HEK293 (cell line): ENCODE measurements around the gene RSU1.

ENCODE experiments used
- CTCF ChIP-seq: fragments of 450-650 bp; formaldehyde crosslinking; IDR thresholded peaks from 2 replicates; pipeline ENCODE4 v1.5.1; 2016; ENCODE audit warnings: missing biosample characterization, missing genetic modification characterization
- SETDB1 ChIP-seq: IDR thresholded peaks from one replicate; pipeline ENCODE4 v1.6.1; 2017; ENCODE audit warnings: mild to moderate bottlenecking, low read length, moderate library complexity, mixed read lengths; ENCODE audit not compliant: insufficient read length
- ZBTB49 ChIP-seq: fragments of 450-650 bp; formaldehyde crosslinking; IDR thresholded peaks from 2 replicates; pipeline ENCODE4 v1.5.1; 2016; ENCODE audit warnings: missing biosample characterization, missing genetic modification characterization, low read depth
- ZFP41 ChIP-seq: fragments of 450-650 bp; formaldehyde crosslinking; IDR thresholded peaks from 2 replicates; pipeline ENCODE4 v1.5.1; 2016; ENCODE audit warnings: missing biosample characterization, missing genetic modification characterization, borderline replicate concordance
- ZNF133 ChIP-seq: fragments of 450-650 bp; formaldehyde crosslinking; IDR thresholded peaks from 2 replicates; pipeline ENCODE4 v1.5.1; 2016; ENCODE audit warnings: missing biosample characterization, missing genetic modification characterization
- ZNF558 ChIP-seq: fragments of 450-650 bp; formaldehyde crosslinking; IDR thresholded peaks from 2 replicates; pipeline ENCODE4 v1.5.1; 2016; ENCODE audit warnings: missing biosample characterization, missing genetic modification characterization
- ZNF600 ChIP-seq: fragments of 450-650 bp; formaldehyde crosslinking; IDR thresholded peaks from 2 replicates; pipeline ENCODE4 v1.5.1; 2016; ENCODE audit warnings: missing biosample characterization, missing genetic modification characterization

GRCh38 chr10:16599662-16600061 is 217.6 kb downstream of the RSU1 start:
- no peak for TF ChIP-seq CTCF
- no peak for TF ChIP-seq ZNF600 (tag by site-specific recombination)
- TF ChIP-seq ZFP41 = no peak
- no peak for TF ChIP-seq SETDB1
- TF ChIP-seq ZNF558 (tag by site-specific recombination) = no peak
- no peak for TF ChIP-seq ZNF133 (tag by site-specific recombination)
- no peak for TF ChIP-seq ZBTB49
